Thyroid gland (tissue), 4 donors: Measurements from ENCODE around the gene KLHL1.

Experiments used
- CTCF ChIP-seq, 6 experiments: fragments of 200-600 bp in 3 of 6; fragments of 450-650 bp in 3 of 6; sonication (generic) in 3 of 6; IDR thresholded peaks; one replicate each; pipeline ENCODE4 v1.5.1; 2016 to 2019; ENCODE audit warnings: antibody characterized with exemption in 6 of 6, mild to moderate bottlenecking in 2 of 6, inconsistent platforms in 1 of 6, moderate library complexity in 1 of 6
- POLR2A ChIP-seq, 2 donors: fragments of 450-650 bp; IDR thresholded peaks; one replicate each; pipeline ENCODE4 v1.6.1; 2017; ENCODE audit warnings: antibody characterized with exemption in 2 of 2, mild to moderate bottlenecking in 2 of 2, moderate library complexity in 1 of 2

GRCh38 chr13:69793783-69794453 is 314.3 kb downstream of the KLHL1 start:
- TF ChIP-seq CTCF (IDR thresholded peaks at IDR 0.05) (no peak), POLR2A (IDR thresholded peaks at IDR 0.05) (no peak)
